Mesenchymal stem cell (in vitro differentiated cells and primary cell): ENCODE data around the gene TNNC1.

Experiments
- DNase-seq: peaks from one replicate; pipeline ENCODE4 v3.0.0-alpha.2; 2013
- H2AFZ ChIP-seq: one replicate; pipeline ENCODE4 v1.6.1; 2013; ENCODE audit warnings: low read depth, mild to moderate bottlenecking, control low read depth, inconsistent platforms, low read length, moderate library complexity
- H2AK5ac ChIP-seq: 2 replicates; pipeline ENCODE4 v1.6.1; 2013; ENCODE audit warnings: low read length, moderate library complexity, mild to moderate bottlenecking, inconsistent platforms; ENCODE audit not compliant: severe bottlenecking
- H2BK120ac ChIP-seq: one replicate; pipeline ENCODE4 v1.6.1; 2013; ENCODE audit warnings: low read depth, mild to moderate bottlenecking, inconsistent platforms, low read length, moderate library complexity
- H2BK12ac ChIP-seq, 2 experiments: one replicate each; pipeline ENCODE4 v1.6.1; 2013; ENCODE audit warnings: inconsistent platforms in 2 of 2, low read length in 2 of 2, mild to moderate bottlenecking in 2 of 2, moderate library complexity in 2 of 2, control low read depth in 1 of 2
- H2BK15ac ChIP-seq: one replicate; pipeline ENCODE4 v1.6.1; 2013; ENCODE audit warnings: mild to moderate bottlenecking, low read depth, inconsistent platforms; ENCODE audit not compliant: poor library complexity, severe bottlenecking
- H2BK5ac ChIP-seq: 2 replicates; pipeline ENCODE4 v1.6.1; 2013; ENCODE audit warnings: low read depth, mild to moderate bottlenecking, low read length, control low read depth, inconsistent platforms; ENCODE audit not compliant: poor library complexity, severe bottlenecking
- H3K14ac ChIP-seq, 2 experiments: one replicate each; pipeline ENCODE4 v1.6.1; 2013; ENCODE audit warnings: inconsistent platforms in 2 of 2, low read length in 2 of 2, control low read depth in 1 of 2, mild to moderate bottlenecking in 1 of 2, moderate library complexity in 1 of 2
- H3K18ac ChIP-seq, 2 experiments: one replicate each; pipeline ENCODE4 v1.6.1; 2013; ENCODE audit warnings: inconsistent platforms in 2 of 2, low read length in 2 of 2, control low read depth in 1 of 2, low read depth in 1 of 2, mild to moderate bottlenecking in 1 of 2
- H3K23ac ChIP-seq, 2 experiments: one replicate each; pipeline ENCODE4 v1.6.1; 2013; ENCODE audit warnings: inconsistent platforms in 2 of 2, low read length in 2 of 2, mild to moderate bottlenecking in 2 of 2, moderate library complexity in 2 of 2, control low read depth in 1 of 2
- H3K27ac ChIP-seq: 2 replicates; pipeline ENCODE4 v1.5.1; 2013; ENCODE audit warnings: mild to moderate bottlenecking, moderate library complexity, low read length, control low read depth, inconsistent platforms; ENCODE audit not compliant: poor library complexity, severe bottlenecking
- H3K27me3 ChIP-seq, 2 experiments: 2 replicates each; pipeline versions ENCODE4 v1.6.1 to v1.7.0; 2013; ENCODE audit warnings: low read length in 2 of 2, mild to moderate bottlenecking in 2 of 2, moderate library complexity in 2 of 2, control low read depth in 1 of 2, inconsistent platforms in 1 of 2; ENCODE audit not compliant: control insufficient read depth in 1 of 2, insufficient read depth in 1 of 2
- H3K36me3 ChIP-seq, 2 experiments: 2 replicates each; pipeline versions ENCODE4 v1.6.1 to v1.7.0; 2013; ENCODE audit warnings: low read length in 2 of 2, control low read depth in 1 of 2, inconsistent platforms in 1 of 2, low read depth in 1 of 2, mild to moderate bottlenecking in 1 of 2; ENCODE audit not compliant: insufficient read depth in 2 of 2, control insufficient read depth in 1 of 2
- H3K4ac ChIP-seq, 2 experiments: one replicate each; pipeline ENCODE4 v1.6.1; 2013; ENCODE audit warnings: inconsistent platforms in 2 of 2, low read length in 2 of 2, mild to moderate bottlenecking in 2 of 2, moderate library complexity in 2 of 2, control low read depth in 1 of 2, low read depth in 1 of 2
- H3K4me1 ChIP-seq: 2 replicates; pipeline ENCODE4 v1.6.1; 2013; ENCODE audit warnings: low read depth, low read length, control low read depth; ENCODE audit not compliant: control insufficient read depth, insufficient read depth
- H3K4me2 ChIP-seq: 2 replicates; pipeline ENCODE4 v1.6.1; 2013; ENCODE audit warnings: low read length, mild to moderate bottlenecking, inconsistent platforms; ENCODE audit not compliant: poor library complexity, severe bottlenecking
- H3K4me3 ChIP-seq, 2 experiments: 2 replicates each; pipeline versions ENCODE4 v1.5.1 to v1.7.0; 2013; ENCODE audit warnings: low read length in 2 of 2, mild to moderate bottlenecking in 2 of 2, control low read depth in 1 of 2, low read depth in 1 of 2; ENCODE audit not compliant: insufficient read depth in 1 of 2
- H3K79me1 ChIP-seq: replicated peaks from 2 replicates; pipeline ENCODE4 v1.6.1; 2013; ENCODE audit warnings: mild to moderate bottlenecking, control low read depth, low read length, inconsistent platforms; ENCODE audit not compliant: poor library complexity, severe bottlenecking
- H3K9ac ChIP-seq: 2 replicates; pipeline ENCODE4 v1.7.0; 2013; ENCODE audit warnings: mild to moderate bottlenecking, low read length, moderate library complexity
- H3K9me3 ChIP-seq: 2 replicates; pipeline ENCODE4 v1.7.0; 2013; ENCODE audit warnings: mild to moderate bottlenecking, low read length; ENCODE audit not compliant: control insufficient read depth
- H4K8ac ChIP-seq: one replicate; pipeline ENCODE4 v1.6.1; 2013; ENCODE audit warnings: inconsistent platforms, mild to moderate bottlenecking, low read length, moderate library complexity
- H4K91ac ChIP-seq: one replicate; pipeline ENCODE4 v1.6.1; 2013; ENCODE audit warnings: mild to moderate bottlenecking, low read length, inconsistent platforms
- WGBS: methylation state at CpG from one replicate; pipeline ENCODE4 v1.1.7; 2013; ENCODE audit warnings: mixed read lengths; 5-methylcytosine and 5-hydroxymethylcytosine counted together

Gene TNNC1

DNA sequence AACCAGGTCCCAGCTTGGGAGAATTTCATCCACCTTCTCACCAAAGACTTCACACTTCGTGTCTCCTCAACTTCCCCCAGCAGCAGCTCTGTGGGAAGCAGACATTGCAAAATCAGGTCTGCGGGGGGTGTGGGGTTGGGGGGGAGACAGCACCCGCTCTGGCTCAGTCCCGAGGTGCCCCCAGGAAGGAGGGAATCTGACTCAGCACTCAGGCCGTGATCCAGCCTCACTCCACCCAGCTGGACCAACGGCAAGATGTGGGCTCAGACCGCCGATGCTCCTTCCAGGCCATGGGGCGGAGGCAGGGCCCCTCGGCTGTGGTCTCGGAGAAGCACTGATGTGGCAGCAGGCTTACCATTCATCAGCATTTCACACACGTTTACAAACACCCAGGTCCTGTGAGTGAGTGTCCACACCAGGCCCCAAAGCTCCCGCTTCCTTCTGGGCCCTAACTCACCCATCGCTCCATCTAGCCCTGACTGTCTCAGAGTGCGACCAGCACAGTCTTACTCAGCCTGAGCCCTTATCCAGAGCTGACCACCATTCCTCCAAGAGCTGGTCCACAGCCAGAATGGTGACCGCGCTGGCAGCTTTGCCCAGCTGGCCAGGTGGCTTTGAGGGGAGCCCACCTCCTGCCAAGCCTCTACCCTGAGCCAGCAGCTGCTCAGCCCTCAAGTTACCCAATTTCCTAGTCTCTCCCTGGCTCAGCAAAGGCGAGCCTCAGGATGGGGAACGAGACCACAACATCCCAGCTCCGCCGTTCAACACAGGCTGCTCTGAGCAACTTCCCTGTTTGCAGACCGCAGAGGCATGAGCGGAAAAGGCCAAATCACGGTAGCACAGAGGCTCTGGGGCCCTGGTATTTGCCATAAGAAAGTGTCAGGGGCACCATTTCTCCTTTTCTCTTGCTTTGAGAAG, 44.6 kb upstream of the TNNC1 start:
- Histone ChIP-seq H2BK12ac (peak overlapping the region in 1 of 2 experiments; percentile 17), H3K4me3 (peak overlapping the region in 1 of 2 experiments; percentile 23), H3K9ac (peak overlapping the region; percentile 48), H3K18ac (peak overlapping the region in 1 of 2 experiments; percentile 73), H3K9me3 (no peaks in the 10 kb centered on the region), H3K4me1 (peaks cover 40% of the 10 kb centered on the region), H3K23ac (no peak overlapping the region), H3K27ac (no peak overlapping the region), H2AK5ac (no peak overlapping the region), H4K8ac (peak overlapping the region; percentile 57), H3K4me2 (no peak overlapping the region), H3K14ac (peak overlapping the region in 1 of 2 experiments; percentile 56), H2AFZ (no peak overlapping the region), H2BK120ac (no peak overlapping the region), H4K91ac (no peak overlapping the region), H2BK15ac (no peak overlapping the region), H3K36me3 (peaks cover under 1 to 13% of the 10 kb centered on the region in 2 experiments), H3K4ac (no peak overlapping the region), H3K27me3 (peaks cover 0 to 6% of the 10 kb centered on the region in 2 experiments), H2BK5ac (no peak overlapping the region), H3K79me1 (peaks cover 7% of the 10 kb centered on the region)
- DNase-seq = no peak
- WGBS = 84% methylated on average over 24 of the region's 24 CpGs

DNA sequence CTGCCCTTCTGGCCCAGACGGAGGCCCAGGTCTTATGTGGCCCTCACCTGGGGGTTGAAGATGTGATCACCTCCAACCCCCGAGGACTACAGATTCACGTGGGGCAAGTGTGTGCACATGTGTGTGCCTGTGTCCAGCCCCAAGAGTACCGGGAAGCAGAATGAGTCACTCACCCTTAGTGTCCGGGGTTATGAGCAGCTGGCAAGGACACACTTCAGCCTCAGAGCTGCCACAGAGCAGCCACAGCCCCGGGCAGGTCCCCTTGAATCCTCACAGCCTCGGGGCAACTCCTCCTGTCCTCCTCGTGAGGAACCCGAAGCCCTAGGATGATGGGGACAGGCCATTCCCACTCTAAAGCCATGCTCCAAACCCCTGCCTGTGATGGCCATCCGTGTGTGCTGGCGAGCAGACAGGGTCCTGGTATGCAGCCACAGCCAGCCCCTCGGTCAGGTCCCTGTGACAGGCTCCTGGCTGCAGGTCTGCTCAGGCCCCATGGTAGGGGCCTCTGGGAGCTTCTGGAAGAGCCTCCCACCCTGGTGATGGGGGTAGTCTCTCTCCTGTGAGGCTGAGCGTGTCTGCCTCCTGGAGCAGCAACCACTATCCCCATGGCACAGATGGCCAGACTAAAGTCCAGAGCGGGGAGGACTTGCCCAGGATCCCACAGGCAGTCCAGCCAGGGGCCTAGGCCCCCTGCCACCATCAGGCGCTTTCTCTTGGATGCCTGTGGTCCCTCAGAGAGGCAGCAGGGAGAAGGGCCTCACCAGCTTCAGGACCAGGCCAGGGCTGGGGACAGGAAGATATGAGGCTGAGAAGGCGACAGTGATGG, 42.1 kb upstream of the TNNC1 start:
- Histone ChIP-seq H3K4me1 (peaks cover 59% of the 10 kb centered on the region), H2BK15ac (no peak overlapping the region), H3K4me3 (peak overlapping the region in 1 of 2 experiments; percentile 16), H3K4me2 (no peak overlapping the region), H3K4ac (no peak overlapping the region), H4K91ac (no peak overlapping the region), H3K27me3 (no peaks in the 10 kb centered on the region), H2BK12ac (peak overlapping the region in 1 of 2 experiments; percentile 31), H3K18ac (peak overlapping the region; percentile 52 to 63), H2BK5ac (no peak overlapping the region), H2AFZ (no peak overlapping the region), H3K27ac (no peak overlapping the region), H3K14ac (no peak overlapping the region), H3K9ac (peak overlapping the region; percentile 49), H2BK120ac (no peak overlapping the region), H4K8ac (peak overlapping the region; percentile 50), H3K9me3 (no peaks in the 10 kb centered on the region), H3K23ac (no peak overlapping the region), H3K79me1 (peaks cover 15% of the 10 kb centered on the region), H2AK5ac (no peak overlapping the region), H3K36me3 (peaks cover 24 to 37% of the 10 kb centered on the region in 2 experiments)
- DNase-seq = peak; percentile 69
- WGBS = 66% methylated on average over 16 of the region's 16 CpGs

DNA sequence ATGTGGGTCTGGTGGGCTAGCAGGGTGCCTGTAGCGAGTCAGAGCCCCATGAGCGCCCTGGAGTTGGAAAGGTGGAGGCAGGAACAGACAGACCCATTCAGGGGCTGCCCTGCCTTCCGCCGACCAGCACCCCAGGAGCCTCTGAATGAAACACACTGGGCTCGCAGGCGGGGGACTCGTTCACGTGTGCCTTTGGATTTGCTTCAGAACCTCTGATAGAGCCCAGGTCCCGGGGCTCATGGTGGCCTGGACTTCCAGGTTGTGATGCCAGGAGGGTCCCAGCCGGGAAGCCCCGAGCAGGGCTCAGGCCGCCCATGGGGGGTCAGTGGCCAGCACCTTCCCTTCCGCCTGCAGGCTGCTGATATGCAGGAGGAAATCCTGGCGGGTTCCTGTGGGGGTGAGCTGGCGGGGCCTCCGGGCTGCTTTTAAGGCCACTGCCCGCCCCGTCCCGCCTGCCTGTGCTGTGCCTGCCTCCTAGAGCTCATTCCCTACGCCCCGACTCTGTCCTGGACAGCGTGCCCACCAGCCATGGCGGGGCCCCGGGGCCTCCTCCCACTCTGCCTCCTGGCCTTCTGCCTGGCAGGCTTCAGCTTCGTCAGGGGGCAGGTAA, 41.1 kb upstream of the TNNC1 start, which contains the start of gene STAB1:
TSS of gene STAB1 (plus strand) at position 453 of the 610 bp plus-strand sequence. CDS start at position 529, 76 bp downstream.
- no peak within 1 kb of the TSS for H3K14ac ChIP-seq
- H3K4ac ChIP-seq = peak within 1 kb of the TSS; percentile 7 to 59
- H2BK5ac ChIP-seq = no peak within 1 kb of the TSS
- H3K9me3 ChIP-seq = no peaks in the 10 kb centered on the region
- peak within 1 kb of the TSS; percentile 44 for H2BK15ac ChIP-seq
- peak within 1 kb of the TSS; percentile 50 for H4K8ac ChIP-seq
- H3K18ac ChIP-seq = peak within 1 kb of the TSS; percentile 52 to 63
- H3K36me3 ChIP-seq = peaks cover 34 to 47% of the 10 kb centered on the region in 2 experiments
- no peak within 1 kb of the TSS for H2AK5ac ChIP-seq
- no peak within 1 kb of the TSS for H3K27ac ChIP-seq
- H3K4me3 ChIP-seq = peak within 1 kb of the TSS in 1 of 2 experiments; percentile 16
- H2AFZ ChIP-seq = no peak within 1 kb of the TSS
- peak within 1 kb of the TSS; percentile 56 to 65 for H2BK12ac ChIP-seq
- peak within 1 kb of the TSS; percentile 49 for H3K9ac ChIP-seq
- no peak within 1 kb of the TSS for H3K4me2 ChIP-seq
- no peak within 1 kb of the TSS for H3K23ac ChIP-seq
- WGBS = 93% methylated on average over 25 of the region's 25 CpGs
- no peaks in the 10 kb centered on the region for H3K27me3 ChIP-seq
- H2BK120ac ChIP-seq = no peak within 1 kb of the TSS
- H3K4me1 ChIP-seq = peaks cover 66% of the 10 kb centered on the region
- DNase-seq = no peak
- H4K91ac ChIP-seq = peak within 1 kb of the TSS; percentile 76
- peaks cover 15% of the 10 kb centered on the region for H3K79me1 ChIP-seq
